SK-N-SH treated with all-trans-retinoic acid at 6 μM for 48 hours (cell line): ENCODE data around the gene IL6.

Source experiments
- ARNTL ChIP-seq: fragments of 450-650 bp; formaldehyde crosslinking; IDR thresholded peaks from 2 replicates; pipeline ENCODE4 v1.5.0; 2020; ENCODE audit warnings: low read depth, mild to moderate bottlenecking, moderate library complexity, borderline replicate concordance
- CREB5 ChIP-seq: fragments of 250-450 bp; sonication (Bioruptor Pico); IDR thresholded peaks from 2 replicates; pipeline ENCODE4 v1.5.1; 2020; ENCODE audit warnings: low read depth, mild to moderate bottlenecking, moderate library complexity
- ISL1 ChIP-seq: fragments of 250-450 bp; sonication (Bioruptor Pico); IDR thresholded peaks from 2 replicates; pipeline ENCODE4 v2.1.2; 2022; ENCODE audit warnings: mild to moderate bottlenecking, moderate library complexity
- OSR1 ChIP-seq: fragments of 250-450 bp; sonication (Bioruptor Pico); IDR thresholded peaks from 2 replicates; pipeline ENCODE4 v1.8.0; 2022; ENCODE audit warnings: moderate library complexity, mild to moderate bottlenecking, inconsistent platforms
- RARB ChIP-seq: fragments of 250-450 bp; sonication (Bioruptor Pico); IDR thresholded peaks from 2 replicates; pipeline ENCODE4 v1.8.0; 2021; ENCODE audit warnings: mild to moderate bottlenecking, moderate library complexity
- SNAI2 ChIP-seq: fragments of 250-450 bp; sonication (Bioruptor Pico); IDR thresholded peaks from 2 replicates; pipeline ENCODE4 v1.5.0; 2020; ENCODE audit warnings: mild to moderate bottlenecking, moderate library complexity
- ZFP3 ChIP-seq: fragments of 250-450 bp; sonication (Bioruptor Pico); IDR thresholded peaks from 2 replicates; pipeline ENCODE4 v1.5.0; 2020; ENCODE audit warnings: mild to moderate bottlenecking, moderate library complexity
- ZFP30 ChIP-seq: fragments of 450-650 bp; formaldehyde crosslinking; IDR thresholded peaks from 2 replicates; pipeline ENCODE4 v1.5.0; 2022; ENCODE audit warnings: mild to moderate bottlenecking, moderate library complexity
- ZNF565 ChIP-seq: fragments of 450-650 bp; formaldehyde crosslinking; conservative IDR thresholded peaks from 2 replicates; pipeline ENCODE4 v1.5.0; 2020; ENCODE audit warnings: low read depth, mild to moderate bottlenecking, moderate library complexity
- TF ChIP-seq, protein P1 (sequence below): fragments of 250-450 bp; sonication (Bioruptor Pico); IDR thresholded peaks from 2 replicates; pipeline ENCODE4 v1.8.0; 2020; ENCODE audit warnings: mild to moderate bottlenecking, moderate library complexity, borderline replicate concordance
- TF ChIP-seq, protein P2 (sequence below): fragments of 250-450 bp; sonication (Bioruptor Pico); IDR thresholded peaks from 2 replicates; pipeline ENCODE4 v1.8.0; 2021; ENCODE audit warnings: low read depth, mild to moderate bottlenecking, moderate library complexity, borderline replicate concordance
- TF ChIP-seq, protein P3 (sequence below): fragments of 250-450 bp; sonication (Bioruptor Pico); IDR thresholded peaks from 2 replicates; pipeline ENCODE4 v1.5.0; 2020; ENCODE audit warnings: mild to moderate bottlenecking, moderate library complexity

- TF ChIP-seq ZFP3 (CRISPR knock-in tag) (no peak), SNAI2 (no peak), ZFP30 (CRISPR knock-in tag) (no peak), OSR1 (CRISPR knock-in tag) (no peak), ARNTL (CRISPR knock-in tag) (no peak), ZNF565 (no peak), ISL1 (CRISPR knock-in tag) (no peak), CREB5 (no peak), RARB (CRISPR knock-in tag) (no peak)
- TF ChIP-seq, protein P1, sequence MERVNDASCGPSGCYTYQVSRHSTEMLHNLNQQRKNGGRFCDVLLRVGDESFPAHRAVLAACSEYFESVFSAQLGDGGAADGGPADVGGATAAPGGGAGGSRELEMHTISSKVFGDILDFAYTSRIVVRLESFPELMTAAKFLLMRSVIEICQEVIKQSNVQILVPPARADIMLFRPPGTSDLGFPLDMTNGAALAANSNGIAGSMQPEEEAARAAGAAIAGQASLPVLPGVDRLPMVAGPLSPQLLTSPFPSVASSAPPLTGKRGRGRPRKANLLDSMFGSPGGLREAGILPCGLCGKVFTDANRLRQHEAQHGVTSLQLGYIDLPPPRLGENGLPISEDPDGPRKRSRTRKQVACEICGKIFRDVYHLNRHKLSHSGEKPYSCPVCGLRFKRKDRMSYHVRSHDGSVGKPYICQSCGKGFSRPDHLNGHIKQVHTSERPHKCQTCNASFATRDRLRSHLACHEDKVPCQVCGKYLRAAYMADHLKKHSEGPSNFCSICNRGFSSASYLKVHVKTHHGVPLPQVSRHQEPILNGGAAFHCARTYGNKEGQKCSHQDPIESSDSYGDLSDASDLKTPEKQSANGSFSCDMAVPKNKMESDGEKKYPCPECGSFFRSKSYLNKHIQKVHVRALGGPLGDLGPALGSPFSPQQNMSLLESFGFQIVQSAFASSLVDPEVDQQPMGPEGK: no peak
- TF ChIP-seq, protein P2, sequence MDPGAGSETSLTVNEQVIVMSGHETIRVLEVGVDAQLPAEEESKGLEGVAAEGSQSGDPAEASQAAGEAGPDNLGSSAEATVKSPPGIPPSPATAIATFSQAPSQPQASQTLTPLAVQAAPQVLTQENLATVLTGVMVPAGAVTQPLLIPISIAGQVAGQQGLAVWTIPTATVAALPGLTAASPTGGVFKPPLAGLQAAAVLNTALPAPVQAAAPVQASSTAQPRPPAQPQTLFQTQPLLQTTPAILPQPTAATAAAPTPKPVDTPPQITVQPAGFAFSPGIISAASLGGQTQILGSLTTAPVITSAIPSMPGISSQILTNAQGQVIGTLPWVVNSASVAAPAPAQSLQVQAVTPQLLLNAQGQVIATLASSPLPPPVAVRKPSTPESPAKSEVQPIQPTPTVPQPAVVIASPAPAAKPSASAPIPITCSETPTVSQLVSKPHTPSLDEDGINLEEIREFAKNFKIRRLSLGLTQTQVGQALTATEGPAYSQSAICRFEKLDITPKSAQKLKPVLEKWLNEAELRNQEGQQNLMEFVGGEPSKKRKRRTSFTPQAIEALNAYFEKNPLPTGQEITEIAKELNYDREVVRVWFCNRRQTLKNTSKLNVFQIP (CRISPR knock-in tag): no peak
- TF ChIP-seq, protein P3, sequence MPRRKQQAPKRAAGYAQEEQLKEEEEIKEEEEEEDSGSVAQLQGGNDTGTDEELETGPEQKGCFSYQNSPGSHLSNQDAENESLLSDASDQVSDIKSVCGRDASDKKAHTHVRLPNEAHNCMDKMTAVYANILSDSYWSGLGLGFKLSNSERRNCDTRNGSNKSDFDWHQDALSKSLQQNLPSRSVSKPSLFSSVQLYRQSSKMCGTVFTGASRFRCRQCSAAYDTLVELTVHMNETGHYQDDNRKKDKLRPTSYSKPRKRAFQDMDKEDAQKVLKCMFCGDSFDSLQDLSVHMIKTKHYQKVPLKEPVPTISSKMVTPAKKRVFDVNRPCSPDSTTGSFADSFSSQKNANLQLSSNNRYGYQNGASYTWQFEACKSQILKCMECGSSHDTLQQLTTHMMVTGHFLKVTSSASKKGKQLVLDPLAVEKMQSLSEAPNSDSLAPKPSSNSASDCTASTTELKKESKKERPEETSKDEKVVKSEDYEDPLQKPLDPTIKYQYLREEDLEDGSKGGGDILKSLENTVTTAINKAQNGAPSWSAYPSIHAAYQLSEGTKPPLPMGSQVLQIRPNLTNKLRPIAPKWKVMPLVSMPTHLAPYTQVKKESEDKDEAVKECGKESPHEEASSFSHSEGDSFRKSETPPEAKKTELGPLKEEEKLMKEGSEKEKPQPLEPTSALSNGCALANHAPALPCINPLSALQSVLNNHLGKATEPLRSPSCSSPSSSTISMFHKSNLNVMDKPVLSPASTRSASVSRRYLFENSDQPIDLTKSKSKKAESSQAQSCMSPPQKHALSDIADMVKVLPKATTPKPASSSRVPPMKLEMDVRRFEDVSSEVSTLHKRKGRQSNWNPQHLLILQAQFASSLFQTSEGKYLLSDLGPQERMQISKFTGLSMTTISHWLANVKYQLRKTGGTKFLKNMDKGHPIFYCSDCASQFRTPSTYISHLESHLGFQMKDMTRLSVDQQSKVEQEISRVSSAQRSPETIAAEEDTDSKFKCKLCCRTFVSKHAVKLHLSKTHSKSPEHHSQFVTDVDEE (CRISPR knock-in tag): no peak
These were observed 675 bp downstream of the IL6 start for GRCh38 chr7:22727714-22728035.
